Upper lobe of left lung (tissue), 6 donors: ENCODE measurements around the gene SCARF1. TPM values are rescaled to one million over a fixed set of nuclear protein-coding genes. Genes with fewer than 3 reads are reported as not detected.

Experiments
- ATAC-seq, 2 donors: fragments of 200-7000 bp; cut with Tn5 transposase; one replicate each; pipeline ENCODE4 v1.9.1; 2022; ENCODE audit warnings: mild to moderate bottlenecking in 2 of 2, moderate library complexity in 2 of 2; ENCODE audit not compliant: low FRiP score in 2 of 2
- DNase-seq, 2 donors: peaks; one replicate each; pipeline ENCODE4 v3.0.0-alpha.2; 2019 to 2020
- H3K27ac ChIP-seq, 4 donors: fragments of 200-600 bp; sonication (generic); one replicate each; pipeline ENCODE4 v1.5.1; 2016 to 2019
- H3K27me3 ChIP-seq, 4 donors: fragments of 200-600 bp; sonication (generic); one replicate each; pipeline ENCODE4 v1.5.1; 2017 to 2019
- H3K36me3 ChIP-seq, 4 donors: fragments of 200-600 bp; sonication (generic); one replicate each; pipeline ENCODE4 v1.5.1; 2016 to 2019
- H3K4me1 ChIP-seq, 4 donors: fragments of 200-600 bp; sonication (generic); one replicate each; pipeline ENCODE4 v1.5.1; 2018 to 2019
- H3K4me3 ChIP-seq, 4 donors: fragments of 200-600 bp; sonication (generic); one replicate each; pipeline ENCODE4 v1.5.1; 2017 to 2019; ENCODE audit warnings: mild to moderate bottlenecking in 2 of 4, moderate library complexity in 1 of 4
- H3K9me3 ChIP-seq, 4 donors: fragments of 200-600 bp; sonication (generic); one replicate each; pipeline ENCODE4 v1.5.1; 2018 to 2019
- EP300 ChIP-seq, 4 donors: sonication (generic); formaldehyde crosslinking; IDR thresholded peaks; one replicate each; pipeline ENCODE4 v1.5.1; 2017; ENCODE audit warnings: antibody characterized with exemption in 4 of 4, control low read depth in 2 of 4
- POLR2A ChIP-seq, 4 donors: fragments of 450-650 bp; IDR thresholded peaks; one replicate each; pipeline ENCODE4 v1.5.1; 2016 to 2017; ENCODE audit warnings: antibody characterized with exemption in 4 of 4, mild to moderate bottlenecking in 2 of 4
- POLR2AphosphoS5 ChIP-seq, 2 donors: sonication (generic); formaldehyde crosslinking; IDR thresholded peaks; one replicate each; pipeline ENCODE4 v1.5.1; 2017; ENCODE audit warnings: antibody characterized with exemption in 2 of 2
- WGBS, 2 donors: methylation state at CpG; one replicate each; pipeline ENCODE4 v1.1.5; 2017 to 2018; 5-methylcytosine and 5-hydroxymethylcytosine counted together
- small RNA-seq, 4 donors: library from RNA; depleted of rRNA; stranded (forward); fragments of <200 nt; gene quantifications; one replicate each; pipeline ENCODE3, GENCODE V24; 2016
- total RNA-seq, 6 donors: library from RNA; depleted of rRNA in 4 of 6; stranded (reverse); fragments of >200 nt in 4 of 6; gene quantifications; one replicate each; pipeline versions ENCODE4 v1.1.0 to v1.2.1, GENCODE V29; 2016 to 2021
- TF ChIP-seq, protein P1 (sequence below), 6 experiments: fragments of 450-650 bp in 4 of 6; fragments of 200-600 bp in 2 of 6; sonication (generic) in 2 of 6; IDR thresholded peaks; one replicate each; pipeline ENCODE4 v1.5.1; 2016 to 2019; ENCODE audit warnings: antibody characterized with exemption in 6 of 6
- donor health status: DM: no; HTN: no; CAD: no; lungs with moderate emphysema.
- donor health status: DM: no; HTN: yes; CAD: no; lungs with severe emphysema.

SCARF1 gene
- total RNA-seq, 6 donors from 2014 or later = 22.0 to 93.2 (median 55.5) TPM

DNA sequence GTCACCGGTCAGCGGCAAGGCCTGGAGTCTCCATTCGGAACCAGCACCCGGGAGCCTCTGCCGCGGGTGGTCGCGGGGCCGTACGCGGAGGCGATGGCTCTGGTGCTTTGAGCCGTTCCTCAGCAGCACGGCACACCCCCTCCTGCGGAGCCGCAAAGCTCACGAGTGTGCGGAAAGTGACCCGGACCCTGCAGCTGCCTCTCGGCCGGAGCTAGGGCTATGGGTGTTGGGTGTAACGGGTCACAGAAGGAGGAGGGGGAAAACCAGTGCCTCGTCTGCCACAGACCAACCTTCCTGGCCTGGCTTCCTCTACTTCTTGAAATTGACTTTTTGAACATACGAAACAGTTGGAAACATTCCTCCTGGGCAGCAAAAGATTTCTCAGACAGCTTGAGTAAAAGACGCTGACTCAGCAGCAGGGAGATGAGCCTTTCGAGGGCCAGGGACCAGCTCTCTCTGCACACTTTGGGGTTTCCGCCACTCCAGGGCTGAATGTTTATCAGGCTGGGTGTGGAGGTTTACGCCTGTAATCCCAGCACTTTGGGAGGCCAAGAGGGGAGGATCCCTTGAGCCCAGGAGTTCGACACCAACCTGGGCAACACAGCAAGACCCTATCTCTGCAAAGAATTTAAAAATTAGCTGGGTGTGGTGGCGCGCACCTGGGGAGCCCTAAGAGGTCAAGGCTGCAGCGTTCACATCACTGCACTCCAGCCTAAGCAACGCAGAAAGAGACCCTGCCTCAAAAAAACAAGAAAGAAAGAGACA lies 56.5 kb downstream of the SCARF1 start:
- DNase-seq = peak; percentile 49 to 83
- peaks cover 16 to 26% (median 24%) of the 10 kb centered on the region in 4 donors for H3K4me1 ChIP-seq
- no peaks in the 10 kb centered on the region for H3K27me3 ChIP-seq
- H3K27ac ChIP-seq = peak overlapping the region; percentile 39 to 91 (median 78)
- TF ChIP-seq POLR2A (IDR thresholded peaks at IDR 0.05) = peak in 1 of 4 donors; percentile 27
- no peak for TF ChIP-seq EP300 (IDR thresholded peaks at IDR 0.05)
- TF ChIP-seq POLR2AphosphoS5 (IDR thresholded peaks at IDR 0.05) = peak in 1 of 2 donors; percentile 3
- TF ChIP-seq, protein P1, sequence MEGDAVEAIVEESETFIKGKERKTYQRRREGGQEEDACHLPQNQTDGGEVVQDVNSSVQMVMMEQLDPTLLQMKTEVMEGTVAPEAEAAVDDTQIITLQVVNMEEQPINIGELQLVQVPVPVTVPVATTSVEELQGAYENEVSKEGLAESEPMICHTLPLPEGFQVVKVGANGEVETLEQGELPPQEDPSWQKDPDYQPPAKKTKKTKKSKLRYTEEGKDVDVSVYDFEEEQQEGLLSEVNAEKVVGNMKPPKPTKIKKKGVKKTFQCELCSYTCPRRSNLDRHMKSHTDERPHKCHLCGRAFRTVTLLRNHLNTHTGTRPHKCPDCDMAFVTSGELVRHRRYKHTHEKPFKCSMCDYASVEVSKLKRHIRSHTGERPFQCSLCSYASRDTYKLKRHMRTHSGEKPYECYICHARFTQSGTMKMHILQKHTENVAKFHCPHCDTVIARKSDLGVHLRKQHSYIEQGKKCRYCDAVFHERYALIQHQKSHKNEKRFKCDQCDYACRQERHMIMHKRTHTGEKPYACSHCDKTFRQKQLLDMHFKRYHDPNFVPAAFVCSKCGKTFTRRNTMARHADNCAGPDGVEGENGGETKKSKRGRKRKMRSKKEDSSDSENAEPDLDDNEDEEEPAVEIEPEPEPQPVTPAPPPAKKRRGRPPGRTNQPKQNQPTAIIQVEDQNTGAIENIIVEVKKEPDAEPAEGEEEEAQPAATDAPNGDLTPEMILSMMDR (IDR thresholded peaks at IDR 0.05) = no peak
- H3K36me3 ChIP-seq = peaks cover 0 to 58% (median 29%) of the 10 kb centered on the region in 4 donors
- H3K4me3 ChIP-seq = no peak overlapping the region
- H3K9me3 ChIP-seq = no peaks in the 10 kb centered on the region
- 71 to 74% methylated on average over 30 to 33 of the region's 33 CpGs for WGBS, 2 donors
- ATAC-seq = no peak

DNA sequence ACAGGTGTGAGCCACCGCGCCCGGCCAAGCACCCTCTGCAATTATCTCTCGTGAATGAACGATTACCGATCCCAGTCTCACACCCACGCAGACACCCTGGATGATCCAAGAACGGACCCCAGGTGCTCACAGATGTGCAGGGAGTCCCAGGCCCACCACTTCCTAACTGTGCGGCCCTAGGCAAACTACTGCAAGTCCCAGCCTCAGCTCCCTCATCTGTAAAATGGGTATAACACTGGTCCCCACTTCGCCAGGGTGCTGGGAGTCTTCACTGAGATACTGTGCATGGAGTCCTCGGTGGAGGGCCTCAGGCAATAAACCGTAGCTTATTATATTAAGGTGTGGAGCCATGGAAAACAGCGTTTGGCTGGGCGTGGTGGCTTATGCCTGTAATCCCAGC lies 61.4 kb downstream of the SCARF1 start:
- ATAC-seq = no peak
- Histone ChIP-seq H3K4me1 (peaks cover 0 to 28% (median 19%) of the 10 kb centered on the region in 4 donors), H3K4me3 (no peak overlapping the region), H3K27me3 (no peaks in the 10 kb centered on the region), H3K9me3 (no peaks in the 10 kb centered on the region), H3K36me3 (peaks cover 0 to 52% (median 27%) of the 10 kb centered on the region in 4 donors), H3K27ac (no peak overlapping the region)
- 95 to 97% methylated on average over 12 to 13 of the region's 14 CpGs for WGBS, 2 donors
- DNase-seq = no peak
- TF ChIP-seq, protein P1 (IDR thresholded peaks at IDR 0.05) = no peak
- TF ChIP-seq POLR2A (IDR thresholded peaks at IDR 0.05) = no peak
- no peak for TF ChIP-seq POLR2AphosphoS5 (IDR thresholded peaks at IDR 0.05)
- TF ChIP-seq EP300 (IDR thresholded peaks at IDR 0.05) = no peak

Small RNA genes lying within 50 kb of the gene (small RNA-seq; reads per million reads assigned to genes)
- gene RN7SL105P = 0 reads per million in 4 donors

Other genes with a start within 250 kb of the SCARF1 start
- gene YWHAE, start 245.5 kb downstream of the SCARF1 start, total RNA-seq = 100 to 1,000 TPM; 318 to 698 (median 384) TPM
- 100 to 1,000 TPM in 1 of 6 donors, 10 to 100 TPM in 5; 37.7 to 121 (median 65.8) TPM for gene CRK, start 189.5 kb downstream of the SCARF1 start, total RNA-seq
- 100 to 1,000 TPM; 186 to 358 (median 266) TPM for gene MYO1C, start 153.0 kb downstream of the SCARF1 start, total RNA-seq
- gene INPP5K, start 129.1 kb downstream of the SCARF1 start, total RNA-seq = 100 to 1,000 TPM in 2 of 6 donors, 10 to 100 TPM in 4; 60.9 to 155 (median 84.6) TPM
- 10 to 100 TPM; 35.0 to 90.2 (median 53.4) TPM for gene PITPNA, start 82.9 kb downstream of the SCARF1 start, total RNA-seq
- 10 to 100 TPM; 16.9 to 79.0 (median 49.2) TPM for gene SLC43A2, start 16.9 kb downstream of the SCARF1 start, total RNA-seq
- gene RILP, start 4.1 kb upstream of the SCARF1 start, total RNA-seq = 100 to 1,000 TPM in 2 of 6 donors, 10 to 100 TPM in 4; 43.7 to 192 (median 85.4) TPM
- gene PRPF8, start 39.1 kb upstream of the SCARF1 start, total RNA-seq = 100 to 1,000 TPM; 173 to 283 (median 220) TPM
- 10 to 100 TPM; 11.3 to 24.7 (median 14.9) TPM for gene TLCD2, start 64.6 kb upstream of the SCARF1 start, total RNA-seq
- gene WDR81, start 79.0 kb upstream of the SCARF1 start, total RNA-seq = 100 to 1,000 TPM in 2 of 6 donors, 10 to 100 TPM in 4; 47.4 to 162 (median 60.8) TPM
- gene SERPINF2, start 97.1 kb upstream of the SCARF1 start, total RNA-seq = 10 to 100 TPM in 5 of 6 donors, 1 to 10 TPM in 1; 4.6 to 48.2 (median 24.6) TPM
- 100 to 1,000 TPM in 4 of 6 donors, 10 to 100 TPM in 2; 69.8 to 235 (median 114) TPM for gene SERPINF1, start 116.3 kb upstream of the SCARF1 start, total RNA-seq
- gene SMYD4, start 184.2 kb upstream of the SCARF1 start, total RNA-seq = 10 to 100 TPM in 5 of 6 donors, 1 to 10 TPM in 1; 9.1 to 28.3 (median 17.3) TPM
- gene RPA1, start 184.3 kb upstream of the SCARF1 start, total RNA-seq = 10 to 100 TPM; 14.1 to 82.3 (median 24.8) TPM